ENCODE data around the gene SESN2.

The SESN2 gene

GRCh38 chr1:28256197-28256827, 3.0 kb upstream of the SESN2 start:
- no peak for DNase-seq

- DNase-seq, result no peak
Measured at GRCh38 chr1:28257736-28258135, 1.6 kb upstream of the SESN2 start.

- DNase-seq, result peak; percentile 31 to 37
Measured at GRCh38 chr1:28258628-28259251, 578 bp upstream of the SESN2 start.

GRCh38 chr1:28259934-28260802, 850 bp downstream of the SESN2 start:
- no peak for DNase-seq

- no peak for DNase-seq
Measured at GRCh38 chr1:28260803-28261174, 1.5 kb downstream of the SESN2 start.

- no peak for DNase-seq
Measured at GRCh38 chr1:28264897-28265296, 5.6 kb downstream of the SESN2 start.

- DNase-seq, result no peak
Measured at GRCh38 chr1:28265577-28265976, 6.3 kb downstream of the SESN2 start.

- no peak for DNase-seq
Measured at GRCh38 chr1:28266920-28267322, 7.6 kb downstream of the SESN2 start.

- no peak for DNase-seq
Measured at GRCh38 chr1:28267633-28268032, 8.3 kb downstream of the SESN2 start.

GRCh38 chr1:28269529-28269928, 10.2 kb downstream of the SESN2 start:
- no peak for DNase-seq

GRCh38 chr1:28272215-28272852, 13.0 kb downstream of the SESN2 start:
- no peak for DNase-seq

- no peak for DNase-seq
Measured at GRCh38 chr1:28273216-28273860, 14.0 kb downstream of the SESN2 start.

GRCh38 chr1:28278763-28279162, 19.4 kb downstream of the SESN2 start:
- DNase-seq, result no peak

GRCh38 chr1:28279721-28280120, 20.4 kb downstream of the SESN2 start:
- no peak for DNase-seq

- DNase-seq, result no peak
Measured at GRCh38 chr1:28280501-28280900, 21.2 kb downstream of the SESN2 start.

GRCh38 chr1:28280977-28281381, 21.7 kb downstream of the SESN2 start:
- no peak for DNase-seq

- no peak for DNase-seq
Measured at GRCh38 chr1:28281608-28282425, 22.5 kb downstream of the SESN2 start.

- no peak for DNase-seq
Measured at GRCh38 chr1:28282426-28283407, 23.4 kb downstream of the SESN2 start.

- DNase-seq, result no peak
Measured at GRCh38 chr1:28286111-28286510, 26.8 kb downstream of the SESN2 start.

- DNase-seq, result no peak
Measured at GRCh38 chr1:28288487-28288886, 29.2 kb downstream of the SESN2 start.

GRCh38 chr1:28290851-28291250, 31.5 kb downstream of the SESN2 start:
- no peak for DNase-seq
